PFSK-1 (cell line): ENCODE results near the gene PTPRA.

Source experiments
- POLR2AphosphoS5 ChIP-seq: IDR thresholded peaks from 2 replicates; pipeline ENCODE4 v1.6.1; 2012; ENCODE audit warnings: low read depth, mild to moderate bottlenecking, control low read depth, low read length, moderate library complexity
- TAF1 ChIP-seq: IDR thresholded peaks from 2 replicates; pipeline ENCODE4 v1.6.1; 2012; ENCODE audit warnings: low read length, control low read depth, borderline replicate concordance; ENCODE audit not compliant: insufficient read depth

DNA sequence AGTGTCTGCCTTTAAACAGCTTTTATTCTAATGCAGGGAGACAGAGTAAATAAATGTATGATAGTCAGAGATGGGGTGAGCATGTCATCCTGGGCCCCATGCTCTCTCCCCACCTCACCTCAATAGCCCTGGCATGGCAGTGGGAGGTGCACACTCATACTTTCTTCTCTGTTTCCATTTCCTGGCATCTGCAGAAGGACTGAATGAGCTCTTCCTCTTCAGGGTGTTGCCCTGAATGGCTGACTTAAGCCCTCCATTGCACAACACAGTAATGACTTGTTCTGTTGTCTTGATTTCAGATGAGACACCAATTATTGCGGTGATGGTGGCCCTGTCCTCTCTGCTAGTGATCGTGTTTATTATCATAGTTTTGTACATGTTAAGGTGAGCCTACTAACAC is 113.2 kb downstream of the PTPRA start:
- TF ChIP-seq POLR2AphosphoS5 (no peak), TAF1 (no peak)
